ENCODE measurements around the gene ZDHHC4.

ZDHHC4 gene

DNA sequence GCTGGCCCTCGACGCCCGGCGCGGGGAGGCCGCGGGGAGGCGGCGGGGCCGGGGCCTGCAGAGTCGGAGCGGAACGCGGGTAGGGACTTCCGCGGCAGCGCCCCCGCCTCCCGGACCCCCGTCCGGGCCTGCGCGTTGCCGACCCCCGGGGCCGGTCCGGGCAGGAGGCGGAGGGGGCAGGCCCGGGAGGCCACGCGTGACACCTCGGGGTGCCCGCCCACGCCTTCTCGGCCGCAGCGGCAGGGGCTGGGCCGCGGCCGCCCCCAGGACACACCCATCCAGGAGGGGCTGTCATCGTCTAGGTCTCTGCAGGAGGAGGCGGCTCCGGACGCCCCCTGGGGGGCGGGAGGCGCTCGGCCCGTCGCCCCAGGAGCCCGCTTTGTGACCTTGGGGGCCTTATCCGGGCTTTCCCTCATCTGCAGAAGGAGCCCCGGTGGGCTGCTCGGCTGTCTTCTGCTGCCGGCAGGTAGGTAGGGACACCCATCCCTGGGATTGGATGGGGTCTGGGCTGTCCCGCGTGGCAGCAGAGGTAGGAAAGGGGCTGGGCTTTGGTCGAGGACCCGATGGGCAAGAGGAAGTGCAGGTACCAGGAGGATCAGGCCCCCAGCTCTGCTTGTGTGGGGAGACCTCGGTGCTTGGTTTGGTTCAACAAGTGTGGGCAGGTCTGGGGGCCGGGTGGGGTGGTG, 60.4 kb downstream of the ZDHHC4 start:
- no peak for FAIRE-seq
